GM12878 (cell line): ENCODE results near the gene ROPN1B.

Experiments used
- CHD2 ChIP-seq: IDR thresholded peaks from 2 replicates; pipeline ENCODE4 v1.6.1; 2011; ENCODE audit warnings: low read depth, low read length, improper control_type of control experiment, borderline replicate concordance
- CTCF ChIP-seq, 3 experiments: IDR thresholded peaks in 2 of 3; conservative IDR thresholded peaks in 1 of 3; 2 replicates each; pipeline ENCODE4 v1.5.1; 2011; ENCODE audit warnings: low read depth in 3 of 3, low read length in 3 of 3, mild to moderate bottlenecking in 3 of 3, control low read depth in 2 of 3, moderate library complexity in 2 of 3, inconsistent platforms in 1 of 3, mixed read lengths in 1 of 3; ENCODE audit not compliant: control insufficient read depth in 2 of 3, insufficient read depth in 1 of 3; ENCODE audit errors: extremely low read depth in 1 of 3
- EP300 ChIP-seq, 2 experiments: fragments of 150-350 bp in 1 of 2; IDR thresholded peaks; 2 replicates each; pipeline ENCODE4 v1.6.1; 2011 to 2012; ENCODE audit warnings: low read depth in 2 of 2, low read length in 2 of 2, borderline replicate concordance in 1 of 2, improper control_type of control experiment in 1 of 2, inconsistent platforms in 1 of 2; ENCODE audit not compliant: control insufficient read depth in 1 of 2
- POLR2A ChIP-seq: IDR thresholded peaks from 2 replicates; pipeline ENCODE4 v1.6.1; 2011; ENCODE audit warnings: low read depth, mild to moderate bottlenecking, low read length
- ZNF24 ChIP-seq: fragments of 450-650 bp; IDR thresholded peaks from 2 replicates; pipeline ENCODE4 v1.6.1; 2017; ENCODE audit warnings: antibody characterized with exemption, mild to moderate bottlenecking

DNA sequence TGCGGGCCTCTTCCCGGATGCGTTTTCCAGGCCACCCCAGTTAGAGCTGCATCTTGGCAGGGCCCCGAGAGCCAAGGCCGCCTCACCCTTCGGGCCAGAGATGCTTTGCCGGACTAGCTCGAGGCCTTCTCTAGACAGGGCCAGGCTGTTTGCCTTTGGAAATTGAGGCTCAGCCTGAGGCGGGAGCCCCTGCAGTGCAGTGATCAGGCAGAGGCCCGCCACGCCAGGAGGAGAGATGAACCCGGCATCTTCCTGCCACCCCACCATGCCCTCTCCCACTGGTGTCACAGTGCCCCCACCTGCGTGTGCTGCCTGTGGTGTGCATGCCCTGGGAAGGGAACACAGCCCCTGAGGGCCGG is 8.9 kb upstream of the ROPN1B start:
- TF ChIP-seq EP300 (IDR thresholded peaks at IDR 0.05; ENCODE audit: borderline replicate concordance in 1 of 2, control insufficient read depth in 1 of 2, low read depth in 2 of 2, low read length in 2 of 2) = no peak
- TF ChIP-seq POLR2A = no peak
- no peak for TF ChIP-seq CHD2
- TF ChIP-seq CTCF (IDR thresholded peaks at IDR 0.05 in 2 of 3, conservative IDR thresholded peaks at IDR 0.05 in 1 of 3; ENCODE audit: control insufficient read depth in 2 of 3, extremely low read depth in 1 of 3, insufficient read depth in 1 of 3, low read depth in 3 of 3, low read length in 3 of 3) = no peak
- TF ChIP-seq ZNF24 = no peak
